Measurements from ENCODE around the gene MGAT5.

The MGAT5 gene

DNA sequence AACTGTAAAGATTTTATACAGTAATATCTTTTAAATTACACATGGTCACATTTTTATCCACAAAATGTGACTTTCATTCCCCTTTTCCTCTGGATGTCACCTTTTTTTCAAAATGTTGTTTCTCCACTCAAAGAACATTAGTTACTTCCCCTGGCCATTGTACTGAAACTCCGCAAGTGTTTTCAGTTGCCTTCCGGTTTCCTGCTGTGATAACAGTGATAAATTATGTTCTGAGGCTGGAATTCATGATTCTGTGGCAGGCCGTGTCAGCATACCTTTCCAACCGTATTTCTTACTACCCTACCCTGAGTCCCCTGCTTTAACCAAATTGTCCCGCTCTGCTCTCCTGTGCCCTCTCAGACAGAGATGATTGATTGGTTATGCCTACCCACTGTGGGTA, 53.5 kb downstream of the MGAT5 start:
- DNase-seq: no peak

DNA sequence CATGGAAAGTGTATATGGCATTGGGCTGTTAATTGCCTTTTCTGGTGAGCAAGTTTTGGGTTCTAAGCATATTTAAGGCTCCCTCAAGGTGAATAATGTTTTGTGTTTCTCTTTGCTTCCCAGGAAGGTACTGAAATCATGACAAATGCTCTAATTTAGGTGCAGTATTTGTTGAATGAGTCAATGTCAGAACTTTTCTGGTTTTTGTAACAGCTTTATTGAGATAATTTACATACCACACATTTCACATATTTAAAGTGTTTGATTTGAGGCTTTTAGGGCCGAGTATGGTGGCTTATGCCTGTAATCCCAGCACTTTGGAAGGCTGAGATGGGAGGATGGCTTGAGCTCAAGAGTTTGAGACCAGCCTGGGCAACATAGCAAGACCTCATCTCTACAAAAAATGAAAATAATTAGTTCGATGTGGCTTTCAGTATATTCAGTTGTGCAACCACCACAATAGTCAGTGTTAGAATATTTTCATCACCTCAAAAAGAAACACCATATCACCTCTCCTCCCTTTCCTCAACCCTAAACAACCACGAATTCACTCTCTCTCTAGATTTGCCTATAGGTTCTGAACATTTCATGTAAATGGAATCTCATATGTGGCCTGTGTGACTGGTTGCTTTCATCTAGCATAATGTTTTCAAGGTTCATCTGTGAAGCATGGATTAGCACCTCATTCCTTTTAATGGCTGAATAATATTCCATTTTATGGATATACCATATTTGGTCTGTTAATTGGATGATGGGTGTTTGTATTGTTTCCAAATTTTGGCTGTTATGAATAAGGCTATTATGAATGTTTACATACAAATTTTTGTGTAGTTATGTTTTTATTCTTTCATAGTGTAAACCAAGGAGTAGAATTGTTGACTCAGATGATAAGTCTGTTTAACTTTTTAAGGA, 54.9 kb downstream of the MGAT5 start:
- DNase-seq: no peak

- no peak for DNase-seq
Measured at GRCh38 chr2:134310107-134311079, 56.5 kb downstream of the MGAT5 start.

GRCh38 chr2:134312482-134312881, 58.6 kb downstream of the MGAT5 start:
- peak; percentile 23 for DNase-seq

DNA sequence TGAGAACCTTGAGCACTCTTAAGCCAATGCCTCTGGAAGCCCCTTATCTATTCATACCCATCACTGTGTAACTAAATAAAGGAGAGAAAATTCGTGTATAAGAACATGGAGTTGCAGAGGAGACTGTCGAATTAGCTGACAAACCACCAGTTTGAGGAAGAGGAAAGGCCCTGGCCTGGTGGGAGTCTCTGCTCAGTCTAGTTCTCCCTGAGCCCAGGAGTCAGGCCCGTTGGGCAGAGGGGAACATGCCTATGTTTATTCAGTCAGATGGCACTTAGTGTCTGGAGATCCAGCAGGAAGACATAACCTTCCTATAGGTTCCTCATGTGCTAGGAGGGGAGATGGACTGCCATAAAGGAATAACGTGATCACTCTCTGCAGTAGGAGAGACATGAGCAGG, 60.3 kb downstream of the MGAT5 start:
- no peak for DNase-seq

DNA sequence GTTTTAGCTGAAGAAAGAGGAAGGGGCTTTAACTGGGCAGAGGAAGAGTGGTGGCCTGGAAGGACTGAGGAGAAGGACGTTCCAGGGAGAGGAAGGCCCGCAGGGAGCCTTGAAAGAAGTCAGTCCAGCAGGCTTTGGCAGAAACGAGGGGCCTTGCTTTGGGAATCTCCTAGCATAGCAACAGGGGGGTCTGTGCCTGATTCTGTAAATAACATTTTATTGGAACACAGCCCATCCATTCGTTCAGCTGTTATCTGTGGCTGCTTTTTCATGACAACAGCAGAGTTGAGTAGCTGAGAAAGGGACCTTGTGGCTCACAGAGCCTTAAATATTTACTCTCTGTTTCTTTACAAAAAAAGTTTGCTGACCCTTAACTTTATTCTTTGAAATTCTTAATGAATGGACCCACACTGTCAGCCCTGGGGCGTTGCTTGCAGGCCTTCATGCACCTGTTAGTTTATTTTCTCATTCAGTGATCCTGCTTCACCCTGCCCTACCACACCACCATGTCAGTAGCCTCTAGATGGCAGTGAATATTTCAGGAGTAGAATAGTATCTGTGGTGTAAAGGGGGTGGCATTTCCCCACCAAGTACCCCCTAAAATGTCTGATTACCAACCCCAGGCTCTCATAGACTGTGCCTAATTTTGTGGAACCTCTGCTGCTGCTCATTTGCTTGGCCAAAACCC, 61.0 kb downstream of the MGAT5 start:
- DNase-seq: no peak

GRCh38 chr2:134315471-134315870, 61.6 kb downstream of the MGAT5 start:
- DNase-seq: no peak

DNA sequence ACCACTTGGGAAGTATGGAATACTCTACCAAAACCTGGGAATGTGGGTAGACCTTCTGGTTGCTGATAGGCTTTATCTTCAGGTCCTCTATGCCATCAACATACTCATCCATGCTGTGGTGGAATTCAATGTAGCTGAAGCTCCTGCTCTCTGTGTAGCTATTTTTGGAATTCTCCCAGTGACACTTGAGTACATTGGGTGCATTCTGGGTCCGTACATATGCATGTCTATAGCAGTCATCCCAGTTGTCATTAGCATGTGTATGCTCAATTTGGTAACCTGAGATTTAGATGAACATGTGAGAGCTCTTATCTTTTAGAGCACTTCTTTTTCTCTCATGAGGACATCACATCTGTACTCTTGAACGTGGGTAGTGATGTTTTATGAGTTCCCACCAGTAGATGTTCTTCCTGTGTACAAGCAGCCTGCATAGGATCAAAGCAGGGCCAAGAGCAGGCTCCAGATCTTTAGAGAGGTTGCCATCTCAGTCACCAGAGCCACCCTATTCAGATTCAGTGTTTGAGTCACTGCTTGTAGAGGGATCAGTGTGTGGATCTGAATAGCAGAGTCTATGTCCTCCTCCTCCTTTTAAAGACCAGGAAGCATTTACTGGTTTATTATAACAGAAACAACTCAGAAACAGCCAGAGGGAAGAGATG, 65.9 kb downstream of the MGAT5 start:
- DNase-seq: peak; percentile 29

DNA sequence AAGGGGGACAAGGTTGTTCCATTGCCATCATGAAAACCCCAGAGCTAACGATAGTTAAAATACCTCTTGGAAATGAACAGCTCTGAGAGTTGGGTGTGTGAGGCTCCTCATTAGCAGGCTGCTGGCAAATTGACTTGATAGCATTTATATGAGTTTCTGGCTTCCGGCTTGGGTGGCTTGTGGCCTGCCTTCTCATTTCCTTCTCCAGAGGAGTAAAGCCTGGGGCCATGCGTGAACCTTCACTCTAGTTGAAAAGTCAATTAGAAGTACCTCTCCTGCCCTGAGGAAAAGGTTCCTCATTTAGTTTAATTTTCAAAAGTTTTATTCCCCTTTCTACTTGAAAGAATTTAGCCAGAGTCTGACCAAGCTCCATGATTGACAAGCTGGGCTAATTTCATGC, 67.1 kb downstream of the MGAT5 start:
- peak; percentile 69 for DNase-seq

DNA sequence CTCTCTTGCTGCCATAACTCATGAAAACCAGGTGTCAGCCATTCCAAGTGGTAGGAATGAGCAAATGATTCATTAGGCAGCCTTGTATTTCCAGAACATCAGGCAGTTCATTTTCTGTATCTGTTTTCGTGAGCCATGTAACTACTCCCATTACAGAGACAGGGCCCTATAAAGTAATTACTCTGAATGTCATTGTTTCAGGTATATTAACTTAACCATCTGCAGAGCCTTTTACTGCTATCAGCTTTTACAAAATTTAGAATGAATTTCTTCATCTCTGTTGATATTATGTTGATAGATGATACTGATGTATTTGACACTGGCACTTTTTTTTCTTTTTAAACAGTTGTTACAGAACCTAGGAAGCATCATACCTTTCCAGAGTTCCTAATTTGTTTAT, 69.9 kb downstream of the MGAT5 start:
- DNase-seq: no peak

- no peak for DNase-seq
Measured at GRCh38 chr2:134324430-134324829, 70.6 kb downstream of the MGAT5 start.

- DNase-seq: no peak
Measured at GRCh38 chr2:134324947-134325346, 71.1 kb downstream of the MGAT5 start.

DNA sequence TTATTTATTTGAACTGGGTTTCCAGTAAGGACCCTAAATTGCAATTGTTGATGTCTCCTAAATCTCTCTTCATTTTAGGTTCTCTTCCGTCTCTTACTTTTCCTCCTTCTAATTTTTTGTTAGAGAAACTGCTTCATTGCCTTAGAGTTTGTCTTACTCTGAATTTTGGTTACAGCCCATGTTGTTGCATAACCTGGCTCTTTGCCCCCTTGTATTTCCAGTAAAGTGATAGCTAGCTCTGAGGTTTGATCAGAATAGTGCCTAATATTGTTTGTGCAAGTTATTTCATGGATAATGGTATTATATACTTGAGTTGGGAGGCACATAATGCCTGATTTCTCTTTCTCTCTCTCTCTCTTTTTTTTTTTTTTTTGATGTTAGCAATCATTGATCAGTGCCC, 71.8 kb downstream of the MGAT5 start:
- DNase-seq: no peak

DNA sequence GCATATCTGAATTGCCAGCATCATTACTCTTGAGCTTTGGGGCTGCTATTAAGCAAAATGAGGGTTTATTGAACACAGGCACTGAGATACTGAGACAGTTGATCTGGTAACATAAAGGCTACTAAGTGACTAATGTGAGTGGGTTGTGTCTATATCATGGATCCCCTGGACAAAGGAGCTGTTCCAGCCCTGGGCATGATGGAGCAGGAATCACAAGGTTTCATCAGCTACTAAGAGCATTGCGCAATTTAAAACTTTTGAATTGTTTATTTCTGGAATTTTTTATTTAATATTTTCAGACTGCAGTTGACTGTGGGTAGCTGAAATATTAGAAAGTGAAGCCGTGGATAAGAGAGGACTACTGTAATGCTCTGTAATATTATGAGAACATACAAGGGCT, 73.5 kb downstream of the MGAT5 start:
- no peak for DNase-seq

GRCh38 chr2:134331081-134331480, 77.2 kb downstream of the MGAT5 start:
- DNase-seq: no peak

DNA sequence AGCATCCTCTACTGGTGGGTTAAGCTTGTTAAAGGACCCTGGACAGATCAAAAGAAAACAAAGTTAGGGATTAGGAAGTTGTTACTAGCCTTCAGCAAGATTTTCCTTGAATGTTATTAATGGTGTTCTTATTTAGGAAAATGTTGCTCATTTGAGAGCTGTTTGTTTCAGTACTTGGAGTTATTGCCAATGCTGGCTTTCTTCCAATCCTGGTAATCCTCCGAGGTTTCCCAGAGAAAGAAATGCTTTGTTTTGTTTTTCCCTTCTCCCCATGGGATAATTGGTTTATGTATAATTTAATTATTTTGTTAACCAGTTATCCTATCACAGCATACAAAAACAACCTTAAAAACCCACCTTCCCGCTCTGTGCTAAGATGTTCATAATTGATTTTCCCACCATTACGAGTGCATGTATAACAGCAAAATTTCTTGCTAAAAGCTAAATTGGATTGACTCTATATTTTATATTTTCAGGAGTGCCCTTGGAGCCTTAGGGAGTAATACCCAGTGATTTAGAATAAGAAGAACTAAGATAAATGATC, 79.8 kb downstream of the MGAT5 start:
- no peak for DNase-seq

GRCh38 chr2:134334542-134335353, 80.9 kb downstream of the MGAT5 start:
- DNase-seq: no peak

DNA sequence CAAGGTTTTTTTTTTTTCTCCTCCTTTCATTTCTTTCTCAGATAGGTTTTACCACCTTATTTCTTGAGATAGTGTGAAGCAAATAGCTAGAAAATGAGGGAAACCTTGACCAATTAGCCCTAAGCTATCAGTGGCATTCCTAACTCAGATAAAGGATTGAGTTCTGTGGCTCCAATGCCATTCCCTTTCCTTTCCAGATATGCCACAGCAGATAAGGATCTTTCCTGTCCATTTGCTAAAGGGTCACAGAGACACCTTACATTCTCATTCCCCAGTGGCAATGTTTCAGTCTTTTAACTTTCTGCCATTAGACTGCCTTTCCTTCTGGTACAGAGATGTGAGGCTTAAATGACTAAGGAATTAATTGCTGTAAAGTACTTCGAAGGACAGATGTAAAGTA, 81.7 kb downstream of the MGAT5 start:
- DNase-seq: no peak

- DNase-seq: no peak
Measured at GRCh38 chr2:134336352-134336751, 82.5 kb downstream of the MGAT5 start.

GRCh38 chr2:134336921-134337320, 83.0 kb downstream of the MGAT5 start:
- DNase-seq: no peak

DNA sequence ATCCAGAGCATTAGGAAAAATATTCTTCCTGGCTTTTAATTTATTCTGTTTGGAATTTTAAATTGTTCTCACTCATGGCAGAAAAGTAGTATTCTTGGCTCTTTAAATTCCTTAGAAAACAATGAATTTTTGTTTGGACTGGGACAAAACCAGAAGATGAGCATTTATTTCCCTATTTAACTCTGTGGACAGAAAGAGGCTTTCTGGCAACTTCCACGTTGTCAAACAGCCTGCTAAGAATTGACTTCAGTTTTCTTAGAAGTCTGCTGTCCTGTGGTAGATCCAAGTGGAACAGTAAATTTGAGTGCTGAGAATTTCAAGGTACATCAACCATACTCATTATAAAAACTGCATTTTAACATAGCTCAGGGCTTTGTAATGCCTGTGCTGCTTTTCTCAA, 83.8 kb downstream of the MGAT5 start:
- no peak for DNase-seq
